ENCODE results near the gene RNGTT.

GRCh38 chr6:89008815-89009374 lies 45.5 kb upstream of the RNGTT start:
- TF ChIP-seq CTCF (IDR thresholded peaks at IDR 0.05) (no peak), POLR2AphosphoS5 (IDR thresholded peaks at IDR 0.05) (no peak), EP300 (IDR thresholded peaks at IDR 0.05) (no peak)
